NCI-H2171 (cell line): ENCODE results near the gene ASPSCR1.
A peak's percentile ranks its signal among the peaks of the same experiment; 100 is the strongest.

Source experiments
- DNase-seq: peaks from one replicate; lab custom pipeline; 2025; lab: John Stamatoyannopoulos, UW

Gene ASPSCR1

GRCh38 chr17:81999587-81999975, 22.2 kb downstream of the ASPSCR1 start:
- DNase-seq, result no peak

- DNase-seq, result no peak
Observed at GRCh38 chr17:81999976-82000802, 22.8 kb downstream of the ASPSCR1 start.

- peak; percentile 61 for DNase-seq
Observed at GRCh38 chr17:82000803-82001570, 23.6 kb downstream of the ASPSCR1 start.

GRCh38 chr17:82001571-82002056, 24.2 kb downstream of the ASPSCR1 start:
- DNase-seq, result no peak

GRCh38 chr17:82003411-82004381, 26.3 kb downstream of the ASPSCR1 start:
- no peak for DNase-seq

- DNase-seq, result no peak
Observed at GRCh38 chr17:82004517-82005455, 27.4 kb downstream of the ASPSCR1 start.

GRCh38 chr17:82005701-82006348, 28.4 kb downstream of the ASPSCR1 start:
- no peak for DNase-seq

GRCh38 chr17:82006468-82007227, 29.2 kb downstream of the ASPSCR1 start:
- no peak for DNase-seq

GRCh38 chr17:82007228-82007494, 29.7 kb downstream of the ASPSCR1 start:
- no peak for DNase-seq

- DNase-seq, result no peak
Observed at GRCh38 chr17:82007495-82008257, 30.2 kb downstream of the ASPSCR1 start.

- no peak for DNase-seq
Observed at GRCh38 chr17:82008258-82008940, 31.0 kb downstream of the ASPSCR1 start.

GRCh38 chr17:82008941-82009405, 31.5 kb downstream of the ASPSCR1 start:
- DNase-seq, result no peak

- DNase-seq, result no peak
Observed at GRCh38 chr17:82009413-82009812, 32.0 kb downstream of the ASPSCR1 start.

- DNase-seq, result no peak
Observed at GRCh38 chr17:82010575-82011525, 33.4 kb downstream of the ASPSCR1 start.

- no peak for DNase-seq
Observed at GRCh38 chr17:82011617-82012187, 34.3 kb downstream of the ASPSCR1 start.

GRCh38 chr17:82012261-82012639, 34.8 kb downstream of the ASPSCR1 start:
- no peak for DNase-seq
